Testis (tissue), 3 donors: ENCODE measurements around the gene GNRHR. TPM values are rescaled to one million over a fixed set of nuclear protein-coding genes. Genes with fewer than 3 reads are reported as not detected.

Experiments used
- DNase-seq: peaks from one replicate; pipeline ENCODE4 v3.0.0-alpha.2; 2019
- H3K27ac ChIP-seq, 2 donors: fragments of 200-600 bp; sonication (generic); one replicate each; pipeline ENCODE4 v1.5.1; 2019
- H3K27me3 ChIP-seq: fragments of 200-600 bp; sonication (generic); one replicate; pipeline ENCODE4 v1.5.1; 2019
- H3K36me3 ChIP-seq: fragments of 200-600 bp; sonication (generic); one replicate; pipeline ENCODE4 v1.5.1; 2017; ENCODE audit warnings: low read depth; ENCODE audit errors: missing control alignments
- H3K4me1 ChIP-seq: fragments of 200-600 bp; sonication (generic); one replicate; pipeline ENCODE4 v1.5.1; 2019
- H3K4me3 ChIP-seq, 2 donors: fragments of 200-600 bp; sonication (generic); one replicate each; pipeline ENCODE4 v1.5.1; 2017 to 2019
- H3K9me3 ChIP-seq: fragments of 200-600 bp; sonication (generic); one replicate; pipeline ENCODE4 v1.5.1; 2017
- POLR2A ChIP-seq: fragments of 450-650 bp; IDR thresholded peaks from one replicate; pipeline ENCODE4 v1.6.1; 2017; ENCODE audit warnings: antibody characterized with exemption, mild to moderate bottlenecking, moderate library complexity
- WGBS, 2 donors: methylation state at CpG; one replicate each; pipeline ENCODE4 v1.1.5; 2018; 5-methylcytosine and 5-hydroxymethylcytosine counted together
- intact Hi-C: fragments of 100-400 bp; cut with DNase I; formaldehyde crosslinking; loops from one replicate; pipeline ENCODE4 v1.15.1; 2023; ENCODE audit warnings: low total_unique reads
- polyA plus RNA-seq: library from polyadenylated mRNA; stranded (reverse); fragments of 350-450 nt; fragmentation: Illumina TruSeq; extraction: RNeasy Lipid Tissue Mini Kit (QIAGEN cat#74804); gene quantifications from one replicate; pipeline ENCODE4 v1.2.3, GENCODE V29; 2014; ENCODE audit warnings: low read depth, low replicate concordance; ENCODE audit not compliant: insufficient read depth
- total RNA-seq, 2 donors: library from RNA; depleted of rRNA; stranded (reverse); fragments of >200 nt; gene quantifications; one replicate each; pipeline ENCODE4 v1.2.3, GENCODE V29; 2016
- TF ChIP-seq, protein P1 (sequence below), 3 experiments: fragments of 450-650 bp in 2 of 3; fragments of 200-600 bp in 1 of 3; sonication (generic) in 1 of 3; IDR thresholded peaks; one replicate each; pipeline ENCODE4 v1.5.1; 2016 to 2019; ENCODE audit warnings: antibody characterized with exemption in 3 of 3, mild to moderate bottlenecking in 2 of 3, moderate library complexity in 1 of 3

The GNRHR gene
- total and polyA plus RNA-seq, 3 donors from 2014 or later, result 0.16 TPM; not detected in 2

DNA sequence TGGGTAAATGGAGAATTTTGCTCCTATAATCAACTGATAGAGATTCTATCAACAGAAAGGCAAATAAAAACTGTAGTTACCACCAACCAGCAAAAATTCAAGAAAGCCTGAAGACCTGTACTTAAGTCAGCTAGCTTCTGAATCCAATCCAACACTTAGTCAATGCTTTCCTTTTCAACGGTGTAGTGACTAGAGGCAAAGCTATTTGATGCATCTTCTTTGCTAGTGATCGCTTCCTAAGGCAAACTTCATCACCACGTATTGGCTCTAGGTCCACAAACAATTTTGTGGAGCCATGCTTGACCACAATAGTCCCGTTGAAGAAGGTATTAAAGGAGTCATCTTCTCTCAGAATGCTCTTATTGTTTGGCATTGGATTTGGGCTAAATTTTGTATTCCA lies 28.2 kb downstream of the GNRHR start:
- no peak for DNase-seq
- Histone ChIP-seq H3K4me3 (no peak overlapping the region), H3K27ac (no peak overlapping the region), H3K36me3 (no peaks in the 10 kb centered on the region), H3K9me3 (no peaks in the 10 kb centered on the region), H3K27me3 (no peaks in the 10 kb centered on the region), H3K4me1 (no peaks in the 10 kb centered on the region)
- 87 to 91% methylated on average over 4 of the region's 4 CpGs for WGBS, 2 donors
- intact Hi-C loops, result no loop called here
- TF ChIP-seq, protein P1, sequence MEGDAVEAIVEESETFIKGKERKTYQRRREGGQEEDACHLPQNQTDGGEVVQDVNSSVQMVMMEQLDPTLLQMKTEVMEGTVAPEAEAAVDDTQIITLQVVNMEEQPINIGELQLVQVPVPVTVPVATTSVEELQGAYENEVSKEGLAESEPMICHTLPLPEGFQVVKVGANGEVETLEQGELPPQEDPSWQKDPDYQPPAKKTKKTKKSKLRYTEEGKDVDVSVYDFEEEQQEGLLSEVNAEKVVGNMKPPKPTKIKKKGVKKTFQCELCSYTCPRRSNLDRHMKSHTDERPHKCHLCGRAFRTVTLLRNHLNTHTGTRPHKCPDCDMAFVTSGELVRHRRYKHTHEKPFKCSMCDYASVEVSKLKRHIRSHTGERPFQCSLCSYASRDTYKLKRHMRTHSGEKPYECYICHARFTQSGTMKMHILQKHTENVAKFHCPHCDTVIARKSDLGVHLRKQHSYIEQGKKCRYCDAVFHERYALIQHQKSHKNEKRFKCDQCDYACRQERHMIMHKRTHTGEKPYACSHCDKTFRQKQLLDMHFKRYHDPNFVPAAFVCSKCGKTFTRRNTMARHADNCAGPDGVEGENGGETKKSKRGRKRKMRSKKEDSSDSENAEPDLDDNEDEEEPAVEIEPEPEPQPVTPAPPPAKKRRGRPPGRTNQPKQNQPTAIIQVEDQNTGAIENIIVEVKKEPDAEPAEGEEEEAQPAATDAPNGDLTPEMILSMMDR (IDR thresholded peaks at IDR 0.05), result no peak
- no peak for TF ChIP-seq POLR2A

DNA sequence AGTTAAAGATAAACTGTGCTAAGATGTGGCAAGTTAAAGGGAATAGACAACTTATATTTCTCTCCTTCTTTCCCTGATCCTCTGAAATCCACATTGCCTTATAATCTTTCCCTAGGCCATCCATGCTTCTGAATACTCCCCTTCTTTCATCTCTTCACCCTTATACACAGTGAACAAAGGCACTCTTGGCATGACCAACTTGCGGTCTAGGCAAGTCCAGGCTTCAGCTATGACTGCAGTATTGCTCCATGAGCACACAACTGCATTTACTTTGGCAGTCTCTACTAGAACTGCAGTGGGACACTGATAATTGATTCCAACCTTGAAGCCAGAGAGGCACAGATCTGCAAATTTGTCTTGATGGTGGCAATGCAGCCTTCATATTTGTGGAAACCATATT lies 29.1 kb downstream of the GNRHR start:
- H3K27ac ChIP-seq, result no peak overlapping the region
- WGBS, 2 donors, result 83 to 92% methylated on average over 1 of the region's 1 CpG
- H3K27me3 ChIP-seq, result no peaks in the 10 kb centered on the region
- no peaks in the 10 kb centered on the region for H3K9me3 ChIP-seq
- no peaks in the 10 kb centered on the region for H3K36me3 ChIP-seq
- no peaks in the 10 kb centered on the region for H3K4me1 ChIP-seq
- TF ChIP-seq, protein P1 (IDR thresholded peaks at IDR 0.05), result no peak
- TF ChIP-seq POLR2A, result no peak
- DNase-seq, result no peak
- intact Hi-C loops, result no loop called here
- H3K4me3 ChIP-seq, result no peak overlapping the region

DNA sequence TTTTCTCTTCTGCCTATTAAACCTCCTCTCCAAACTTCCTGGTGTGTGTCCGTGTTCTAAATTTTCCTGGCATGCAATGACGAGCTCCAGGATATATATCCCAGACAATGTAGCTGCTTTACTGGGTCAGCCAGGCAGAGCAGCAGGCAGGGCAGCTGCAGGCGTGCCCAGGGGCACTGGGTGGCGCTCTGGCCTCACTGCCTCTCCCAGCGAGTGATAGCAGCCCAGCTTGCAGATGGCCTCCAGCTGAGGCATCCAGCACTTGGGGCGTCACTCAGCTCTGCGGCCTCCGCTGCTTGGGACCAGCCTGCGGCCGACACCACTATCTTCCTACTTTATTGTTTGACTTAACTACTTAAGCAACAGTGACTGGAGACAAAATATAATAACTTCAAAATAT lies 30.2 kb downstream of the GNRHR start:
- no peak for TF ChIP-seq POLR2A
- TF ChIP-seq, protein P1 (IDR thresholded peaks at IDR 0.05), result no peak
- Histone ChIP-seq H3K27ac (no peak overlapping the region), H3K36me3 (no peaks in the 10 kb centered on the region), H3K27me3 (no peaks in the 10 kb centered on the region), H3K9me3 (no peaks in the 10 kb centered on the region), H3K4me3 (no peak overlapping the region), H3K4me1 (no peaks in the 10 kb centered on the region)
- 65 to 71% methylated on average over 10 of the region's 10 CpGs for whole genome bisulfite sequencing, 2 donors
- DNase-seq, result no peak
- intact Hi-C loops, result no loop called here

DNA sequence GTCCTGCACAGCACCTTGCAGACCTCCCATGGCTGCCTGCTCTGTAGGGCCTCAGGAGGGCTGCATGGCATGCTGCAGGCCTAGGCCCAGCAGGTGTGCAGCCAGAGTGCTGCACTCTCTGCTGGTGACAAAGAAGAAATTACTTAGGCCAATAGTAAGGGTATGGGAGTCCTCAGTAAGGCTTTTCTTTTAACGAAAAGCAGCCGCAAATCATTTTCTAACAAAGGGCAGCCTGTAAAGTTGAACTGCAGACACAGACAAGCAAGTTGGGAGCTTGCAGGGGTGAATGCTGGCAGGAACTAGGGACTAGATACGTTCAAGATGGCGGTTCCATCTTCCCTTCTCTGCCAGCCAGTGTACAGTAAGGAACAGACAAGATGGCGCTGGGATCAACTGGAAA lies 30.8 kb downstream of the GNRHR start:
- TF ChIP-seq, protein P1 (IDR thresholded peaks at IDR 0.05), result no peak
- TF ChIP-seq POLR2A, result no peak
- H3K27ac ChIP-seq, result no peak overlapping the region
- no peaks in the 10 kb centered on the region for H3K9me3 ChIP-seq
- 65 to 81% methylated on average over 5 of the region's 5 CpGs for WGBS, 2 donors
- no peaks in the 10 kb centered on the region for H3K4me1 ChIP-seq
- H3K27me3 ChIP-seq, result no peaks in the 10 kb centered on the region
- H3K4me3 ChIP-seq, result no peak overlapping the region
- no peak for DNase-seq
- intact Hi-C loops, result no loop called here
- H3K36me3 ChIP-seq, result no peaks in the 10 kb centered on the region

DNA sequence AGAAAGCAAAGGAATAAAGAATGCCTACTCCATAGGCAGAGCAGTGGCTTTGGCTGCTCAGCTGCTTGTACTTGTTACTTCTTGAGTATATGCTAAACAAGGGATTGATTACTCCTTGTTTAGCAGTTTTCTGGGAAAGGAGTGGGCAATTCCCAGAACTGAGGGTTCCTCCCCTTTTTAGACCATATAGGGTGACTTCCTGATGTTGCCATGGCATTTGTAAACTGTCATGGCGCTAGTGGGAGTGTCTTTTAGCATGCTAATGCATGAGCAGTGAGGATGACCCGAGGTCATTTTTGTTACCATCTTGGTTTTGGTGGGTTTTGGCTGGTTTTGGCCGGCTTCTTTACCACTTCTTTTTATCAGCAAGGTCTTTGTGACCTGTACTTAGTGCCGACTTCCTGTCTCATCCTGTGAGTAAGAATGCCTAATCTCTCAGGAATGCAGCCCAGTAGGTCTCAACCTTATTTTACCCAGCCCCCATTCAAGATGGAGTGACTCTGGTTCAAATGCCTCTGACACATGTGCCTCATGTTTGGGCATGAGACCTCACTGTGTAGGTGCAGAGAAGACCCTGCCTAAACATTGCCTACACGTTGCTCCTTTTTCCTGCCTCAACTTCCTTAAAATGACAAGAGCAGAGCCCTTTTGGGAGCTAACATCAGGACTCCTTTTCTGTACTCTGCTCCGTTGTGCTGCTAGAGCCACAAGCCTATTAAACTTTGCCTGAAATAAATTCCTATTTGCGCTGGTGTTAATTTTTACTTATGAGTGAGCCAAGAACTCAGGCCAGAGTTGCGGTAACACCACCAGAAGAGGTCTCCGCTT lies 32.2 kb downstream of the GNRHR start:
- intact Hi-C loops, result no loop called here
- WGBS, 2 donors, result 90 to 91% methylated on average over 9 of the region's 9 CpGs
- no peak for DNase-seq
- Histone ChIP-seq H3K36me3 (no peaks in the 10 kb centered on the region), H3K27me3 (no peaks in the 10 kb centered on the region), H3K9me3 (no peaks in the 10 kb centered on the region), H3K4me3 (no peak overlapping the region), H3K4me1 (no peaks in the 10 kb centered on the region), H3K27ac (no peak overlapping the region)
- TF ChIP-seq POLR2A, result no peak
